Activated naive CD4-positive, alpha-beta T cell treated with anti-CD3 and anti-CD28 coated beads, Interleukin-2, amount 10 ng/mL, durations not matched to agents 7 days and 5 days (primary cell): ENCODE data around the gene HJV.

Source experiments
- CTCF ChIA-PET: fragments of 350-600 bp; sonication (Branson Sonifier 250); formaldehyde crosslinking; loops from one replicate; lab custom pipeline; 2021; ENCODE audit warnings: antibody characterized with exemption; lab: Charles Lee
- DNase-seq: peaks from one replicate; pipeline ENCODE4 v3.0.0-alpha.2; 2020
- H3K27ac Mint-ChIP-seq: one replicate; pipeline ENCODE4 v1.8.0; 2021; ENCODE audit warnings: mild to moderate bottlenecking, moderate library complexity, mixed read lengths
- H3K27me3 Mint-ChIP-seq: one replicate; pipeline ENCODE4 v1.8.0; 2021; ENCODE audit warnings: mild to moderate bottlenecking, mixed read lengths
- H3K36me3 Mint-ChIP-seq: one replicate; pipeline ENCODE4 v1.8.0; 2021; ENCODE audit warnings: mixed read lengths
- H3K4me1 Mint-ChIP-seq: one replicate; pipeline ENCODE4 v1.8.0; 2021; ENCODE audit warnings: mixed read lengths
- H3K4me3 Mint-ChIP-seq: one replicate; pipeline ENCODE4 v1.8.0; 2021; ENCODE audit warnings: mild to moderate bottlenecking, moderate library complexity, mixed read lengths
- H3K9me3 Mint-ChIP-seq: one replicate; pipeline ENCODE4 v1.8.0; 2021; ENCODE audit warnings: mixed read lengths

Gene HJV

GRCh38 chr1:145982010-145982723 is 39.4 kb downstream of the HJV start:
- Mint-ChIP-seq H3K9me3 (no peaks in the 10 kb centered on the region), H3K36me3 (peaks cover 17% of the 10 kb centered on the region), H3K27me3 (no peaks in the 10 kb centered on the region), H3K4me3 (no peak overlapping the region), H3K4me1 (peaks cover 21% of the 10 kb centered on the region), H3K27ac (no peak overlapping the region)
- no peak for DNase-seq
- CTCF ChIA-PET = interaction anchor here (0.5 to 7.2 kb wide), 4 partner anchors 11 to 97 kb away, joined by 3 to 154 read pairs (median 68); partner anchors contain the start of gene TXNIP

GRCh38 chr1:145980457-145980994 is 41.0 kb downstream of the HJV start:
- CTCF ChIA-PET = interaction anchor here (1.4 to 7.2 kb wide), 7 partner anchors 12 to 57 kb away, joined by 4 to 154 read pairs (median 26); partner anchors contain the start of genes ANKRD34A, POLR3GL, RBM8A and TXNIP

DNA sequence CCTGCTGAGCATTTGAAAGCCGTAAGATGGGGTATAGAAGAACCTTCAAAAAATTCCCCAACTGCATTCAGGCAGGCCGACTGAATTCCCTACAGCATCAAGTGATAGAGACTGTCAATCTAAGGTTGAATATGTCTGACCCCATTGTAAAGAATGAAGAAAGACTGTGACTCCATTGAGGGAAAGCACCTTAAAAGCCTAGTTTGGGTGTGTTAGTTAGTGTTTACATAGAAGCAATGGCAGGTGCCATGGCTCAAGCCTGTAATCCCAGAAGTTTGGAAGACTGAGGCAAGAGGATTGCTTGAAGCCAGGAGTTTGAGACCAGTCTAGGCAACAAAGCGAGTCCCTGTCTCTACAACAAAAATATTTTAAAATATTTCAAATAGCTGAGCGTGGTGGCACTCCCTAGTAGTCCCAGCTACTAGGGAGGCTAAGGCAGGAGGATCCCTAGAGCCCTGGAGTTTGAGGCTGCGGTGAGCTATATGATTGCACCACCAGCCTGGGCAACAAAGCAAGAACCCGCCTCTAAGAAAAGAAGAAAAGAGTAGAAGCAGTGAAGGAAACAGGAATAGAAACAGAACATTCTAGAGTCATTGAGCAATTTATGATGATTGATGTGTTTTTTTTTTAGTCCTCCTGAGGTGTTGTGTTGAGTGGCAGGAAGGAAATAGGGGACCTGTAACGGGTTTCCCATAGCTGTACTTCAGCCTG is 41.6 kb downstream of the HJV start:
- CTCF ChIA-PET = interaction anchor here (1.1 to 7.2 kb wide), 13 partner anchors 13 to 134 kb away, joined by 4 to 154 read pairs (median 13); partner anchors contain the start of genes ANKRD34A, LIX1L, NUDT17 and POLR3GL
- Mint-ChIP-seq H3K36me3 (peaks cover 15% of the 10 kb centered on the region), H3K27ac (no peak overlapping the region), H3K4me1 (peaks cover 12% of the 10 kb centered on the region), H3K27me3 (no peaks in the 10 kb centered on the region), H3K4me3 (no peak overlapping the region), H3K9me3 (no peaks in the 10 kb centered on the region)
- DNase-seq = peak; percentile 55

More at GRCh38 chr1:145980457-145980994, 41.0 kb downstream of the HJV start:
- no peak overlapping the region for H3K4me3 Mint-ChIP-seq
- H3K9me3 Mint-ChIP-seq = no peaks in the 10 kb centered on the region
- H3K4me1 Mint-ChIP-seq = peaks cover 13% of the 10 kb centered on the region
- H3K36me3 Mint-ChIP-seq = peaks cover 18% of the 10 kb centered on the region
- no peak for DNase-seq
- H3K27me3 Mint-ChIP-seq = no peaks in the 10 kb centered on the region
- no peak overlapping the region for H3K27ac Mint-ChIP-seq

DNA sequence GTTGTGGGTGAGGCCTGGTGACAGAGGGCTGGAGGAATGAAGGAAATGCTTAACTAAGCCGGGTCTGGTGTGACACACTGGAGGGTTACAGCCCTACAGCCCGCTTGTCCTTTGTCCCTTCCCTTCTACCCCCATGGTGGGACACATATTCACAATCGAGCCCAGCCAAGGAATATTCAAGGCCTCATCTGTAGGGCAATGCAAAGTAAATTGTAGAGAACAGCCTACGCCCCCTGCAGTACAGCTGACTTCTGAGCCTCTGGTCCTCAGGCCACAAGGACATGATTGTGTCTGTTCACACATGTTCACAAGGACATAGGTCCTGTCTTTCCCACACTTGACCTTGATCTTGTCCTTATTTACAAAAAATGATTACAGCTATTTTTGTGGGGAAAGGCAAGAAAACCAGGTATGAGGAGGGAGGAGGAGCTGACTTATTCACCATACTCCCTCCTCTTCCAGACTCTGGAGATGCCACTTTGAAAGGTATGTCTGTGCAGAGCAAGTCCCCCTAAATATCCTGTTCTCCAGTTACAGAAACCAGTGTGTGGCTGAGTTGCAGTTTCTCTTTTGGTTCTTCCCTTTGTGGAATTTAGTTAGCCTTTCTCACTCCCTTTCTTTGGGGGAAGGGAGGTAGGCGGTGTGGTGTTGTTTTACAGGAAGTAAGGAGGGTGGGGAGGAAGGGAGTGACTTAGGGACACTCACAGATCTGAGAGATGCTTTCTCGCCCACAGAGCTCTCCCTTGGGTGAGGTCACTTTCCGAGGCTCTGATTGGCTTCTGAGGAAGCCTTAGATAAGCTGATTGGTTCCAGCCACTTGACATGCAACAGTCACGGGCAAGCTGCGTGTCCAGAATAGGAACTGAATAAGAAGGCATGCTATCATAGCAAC is 42.4 kb downstream of the HJV start:
- Mint-ChIP-seq H3K9me3 (no peaks in the 10 kb centered on the region), H3K36me3 (peaks cover 16% of the 10 kb centered on the region), H3K27ac (no peak overlapping the region), H3K4me3 (no peak overlapping the region), H3K27me3 (no peaks in the 10 kb centered on the region), H3K4me1 (peaks cover 12% of the 10 kb centered on the region)
- CTCF ChIA-PET = interaction anchor here (0.8 to 7.2 kb wide), 16 partner anchors 12 to 134 kb away, joined by 3 to 154 read pairs (median 8); partner anchors contain the start of genes ANKRD34A, ITGA10, LIX1L and NUDT17
- DNase-seq = peak; percentile 91

DNA sequence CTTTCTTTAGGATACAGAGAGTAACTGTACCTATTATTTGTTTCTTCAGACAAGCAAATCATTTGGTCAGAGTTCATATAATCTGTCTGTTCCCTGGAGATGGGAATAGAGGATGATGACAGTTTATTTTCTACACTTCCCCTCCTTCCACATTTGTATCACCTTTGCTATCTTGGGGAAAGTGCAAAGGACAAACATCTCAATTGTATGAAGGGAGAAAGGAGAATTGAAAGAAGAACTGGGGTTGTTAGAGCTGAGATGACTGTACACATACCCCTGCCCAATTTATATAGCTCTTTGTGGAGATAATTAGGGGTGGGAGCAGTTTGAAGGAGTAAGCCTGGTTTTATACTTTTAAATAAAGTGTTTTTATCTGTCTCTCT is 43.1 kb downstream of the HJV start:
- CTCF ChIA-PET = interaction anchor here (0.8 to 7.2 kb wide), 16 partner anchors 11 to 133 kb away, joined by 3 to 154 read pairs (median 8); partner anchors contain the start of genes ANKRD34A, ITGA10, LIX1L and NUDT17
- H3K27ac Mint-ChIP-seq = no peak overlapping the region
- no peaks in the 10 kb centered on the region for H3K9me3 Mint-ChIP-seq
- peaks cover 13% of the 10 kb centered on the region for H3K4me1 Mint-ChIP-seq
- peaks cover 16% of the 10 kb centered on the region for H3K36me3 Mint-ChIP-seq
- H3K4me3 Mint-ChIP-seq = no peak overlapping the region
- no peak for DNase-seq
- no peaks in the 10 kb centered on the region for H3K27me3 Mint-ChIP-seq

- CTCF ChIA-PET = interaction anchor here (0.8 to 7.2 kb wide), 24 partner anchors 10 to 132 kb away, joined by 3 to 154 read pairs (median 4); partner anchors contain the start of genes ANKRD34A, HJV, ITGA10 and LIX1L
- Mint-ChIP-seq H3K9me3 (no peaks in the 10 kb centered on the region), H3K4me3 (no peak overlapping the region), H3K27me3 (no peaks in the 10 kb centered on the region), H3K36me3 (peaks cover 18% of the 10 kb centered on the region), H3K27ac (no peak overlapping the region), H3K4me1 (peaks cover 17% of the 10 kb centered on the region)
- DNase-seq = peak; percentile 86
Observed at GRCh38 chr1:145977486-145978470, 43.8 kb downstream of the HJV start.

- Mint-ChIP-seq H3K27ac (no peak overlapping the region), H3K9me3 (no peaks in the 10 kb centered on the region), H3K4me1 (peaks cover 17% of the 10 kb centered on the region), H3K36me3 (peaks cover 16% of the 10 kb centered on the region), H3K4me3 (no peak overlapping the region), H3K27me3 (no peaks in the 10 kb centered on the region)
- CTCF ChIA-PET = interaction anchor here (0.8 to 7.2 kb wide), 17 partner anchors 12 to 131 kb away, joined by 3 to 154 read pairs (median 5); partner anchors contain the start of genes ANKRD34A, HJV, LIX1L and NUDT17
- no peak for DNase-seq
Observed at GRCh38 chr1:145977016-145977415, 44.5 kb downstream of the HJV start.

- H3K4me1 Mint-ChIP-seq = peaks cover 20% of the 10 kb centered on the region
- peak overlapping the region; percentile 37 for H3K27ac Mint-ChIP-seq
- H3K36me3 Mint-ChIP-seq = peaks cover 19% of the 10 kb centered on the region
- no peaks in the 10 kb centered on the region for H3K9me3 Mint-ChIP-seq
- H3K27me3 Mint-ChIP-seq = no peaks in the 10 kb centered on the region
- H3K4me3 Mint-ChIP-seq = no peak overlapping the region
- DNase-seq = no peak
- CTCF ChIA-PET = interaction anchor here (1.0 kb wide), 1 partner anchor 13 kb away, joined by 3 read pairs; no protein-coding TSS in a partner anchor
Observed at GRCh38 chr1:145975216-145975615, 46.3 kb downstream of the HJV start.

DNA sequence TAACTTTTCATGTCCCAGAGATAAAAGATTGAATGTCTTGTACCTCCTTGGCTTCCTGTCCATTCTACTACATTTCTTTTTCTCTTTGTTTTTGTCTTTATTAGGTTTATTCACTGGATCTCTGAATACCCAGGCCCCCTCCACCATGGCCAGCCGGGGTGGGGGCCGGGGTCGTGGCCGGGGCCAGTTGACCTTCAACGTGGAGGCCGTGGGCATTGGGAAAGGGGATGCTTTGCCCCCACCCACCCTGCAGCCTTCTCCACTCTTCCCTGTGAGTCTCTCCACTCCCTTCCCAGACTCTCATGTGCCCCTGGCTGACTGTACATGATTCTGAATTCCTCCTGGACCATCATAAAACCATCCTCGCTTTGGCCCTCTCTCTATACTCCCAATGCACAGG is 46.8 kb downstream of the HJV start:
- H3K4me3 Mint-ChIP-seq = no peak overlapping the region
- no peak for DNase-seq
- H3K27ac Mint-ChIP-seq = no peak overlapping the region
- CTCF ChIA-PET = interaction anchor here (1.0 kb wide), 1 partner anchor 12 kb away, joined by 3 read pairs; no protein-coding TSS in a partner anchor
- no peaks in the 10 kb centered on the region for H3K27me3 Mint-ChIP-seq
- H3K9me3 Mint-ChIP-seq = no peaks in the 10 kb centered on the region
- H3K4me1 Mint-ChIP-seq = peaks cover 20% of the 10 kb centered on the region
- peaks cover 22% of the 10 kb centered on the region for H3K36me3 Mint-ChIP-seq

- CTCF ChIA-PET = interaction anchor here (1.2 to 1.5 kb wide), 3 partner anchors 36 to 80 kb away, joined by 3 to 4 read pairs (median 3); no protein-coding TSS in a partner anchor
- H3K9me3 Mint-ChIP-seq = peaks cover 3% of the 10 kb centered on the region
- H3K4me1 Mint-ChIP-seq = peaks cover 23% of the 10 kb centered on the region
- H3K27me3 Mint-ChIP-seq = no peaks in the 10 kb centered on the region
- peaks cover 20% of the 10 kb centered on the region for H3K36me3 Mint-ChIP-seq
- no peak overlapping the region for H3K27ac Mint-ChIP-seq
- DNase-seq = no peak
- no peak overlapping the region for H3K4me3 Mint-ChIP-seq
Observed at GRCh38 chr1:145972580-145972979, 49.0 kb downstream of the HJV start.
